D341Med (cell line): ENCODE measurements around the gene SUPT5H.

Source experiments
- DNase-seq: peaks from one replicate; pipeline ENCODE4 v3.0.0; 2012; ENCODE audit warnings: low spot score

SUPT5H gene

DNA sequence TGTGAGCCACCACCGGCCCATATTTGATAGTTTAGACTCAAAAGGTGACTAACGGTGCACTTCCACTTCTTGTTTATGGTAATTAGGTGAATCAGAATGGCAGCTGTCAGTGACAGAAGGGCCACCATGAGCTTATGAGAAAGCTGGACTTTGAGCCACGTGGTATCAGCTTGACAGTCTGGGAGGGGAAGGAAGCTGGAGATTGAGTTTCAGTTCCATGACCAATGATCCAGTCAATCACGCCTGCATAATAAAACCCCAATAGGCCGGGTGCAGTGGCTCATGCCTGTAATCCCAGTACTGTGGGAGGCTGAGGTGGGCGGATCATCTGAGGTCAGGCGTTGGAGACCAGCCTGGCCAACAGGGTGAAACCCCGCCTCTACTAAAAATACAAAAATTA lies 79.1 kb downstream of the SUPT5H start:
- DNase-seq, result no peak

DNA sequence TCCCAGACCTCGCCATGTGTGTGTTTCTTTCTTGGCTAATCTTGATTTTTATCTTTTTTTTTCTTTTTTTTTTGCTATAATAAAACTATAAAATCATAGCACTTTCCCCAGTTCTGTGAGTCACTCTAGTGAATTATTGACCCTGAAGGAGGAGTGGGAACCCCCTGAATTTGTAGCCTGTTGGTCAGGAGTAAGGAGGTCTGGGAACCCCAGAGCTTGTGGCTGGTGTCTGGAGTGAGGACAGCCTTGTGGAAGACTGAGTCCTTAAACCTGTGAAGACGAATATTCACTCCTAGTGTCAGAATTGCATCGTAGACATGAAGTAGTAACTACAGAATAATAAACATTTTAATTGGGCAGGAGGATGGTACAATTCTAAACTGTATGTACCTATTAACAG lies 79.8 kb downstream of the SUPT5H start:
- no peak for DNase-seq
